Endothelial cell of umbilical vein (primary cell): ENCODE results near the gene RANBP17. TPM values are rescaled to one million over a fixed set of nuclear protein-coding genes. Genes with fewer than 3 reads are reported as not detected.

Experiments
- BruUV-seq: library from RNA; stranded (reverse); fragments of 400-500 nt; replicated peaks from 2 replicates; lab custom pipeline; 2021; lab: Mats Ljungman, UMichigan
- CTCF ChIA-PET: fragments of 300-600, 350-600 bp; sonication (Branson Sonifier 250); formaldehyde crosslinking; loops from one replicate; lab custom pipeline; 2021; ENCODE audit warnings: antibody characterized with exemption, inconsistent platforms; lab: Charles Lee
- POLR2A ChIA-PET: fragments of 300-600, 350-600 bp; sonication (Branson Sonifier 250); formaldehyde crosslinking; loops from one replicate; lab custom pipeline; 2021; ENCODE audit warnings: antibody characterized with exemption, inconsistent platforms; lab: Charles Lee
- DNase-seq: peaks from one replicate; pipeline ENCODE4 v3.0.0-alpha.2; 2011; ENCODE audit warnings: low read depth, low spot score
- FAIRE-seq: peaks from 2 replicates; lab custom pipeline; 2011; peaks lifted over from hg19 to GRCh38; lab: Jason Lieb, UNC
- H2AFZ ChIP-seq: 2 replicates; pipeline ENCODE4 v1.6.0; 2012; ENCODE audit warnings: low read depth, low read length, control low read depth, inconsistent platforms
- H3K27ac ChIP-seq: 2 replicates; pipeline ENCODE4 v1.5.1; 2011; ENCODE audit warnings: low read depth, mild to moderate bottlenecking, control low read depth, low read length, moderate library complexity; ENCODE audit not compliant: insufficient read depth
- H3K27me3 ChIP-seq, 2 experiments: 2 replicates each; pipeline versions ENCODE4 v1.6.0 to v1.6.1; 2011; ENCODE audit warnings: low read length in 2 of 2, mixed read lengths in 1 of 2; ENCODE audit not compliant: control insufficient read depth in 2 of 2, insufficient read depth in 2 of 2
- H3K36me3 ChIP-seq, 2 experiments: 2 replicates in 1 of 2; 3 replicates in 1 of 2; pipeline ENCODE4 v1.5.1; 2011; ENCODE audit warnings: low read length in 2 of 2, mild to moderate bottlenecking in 1 of 2, moderate library complexity in 1 of 2; ENCODE audit not compliant: control insufficient read depth in 2 of 2, insufficient read depth in 2 of 2; ENCODE audit errors: extremely low read depth in 1 of 2
- H3K4me1 ChIP-seq: 3 replicates; pipeline ENCODE4 v1.5.1; 2011; ENCODE audit warnings: mild to moderate bottlenecking, low read length; ENCODE audit not compliant: control insufficient read depth, insufficient read depth; ENCODE audit errors: extremely low read depth
- H3K4me2 ChIP-seq: 2 replicates; pipeline ENCODE4 v1.6.1; 2011; ENCODE audit warnings: low read length, control low read depth, mixed read lengths; ENCODE audit not compliant: insufficient read depth
- H3K4me3 ChIP-seq, 3 experiments: fragments of 200-600 bp in 1 of 3; sonication (generic), shearing (Covaris generic) in 1 of 3; replicated peaks in 1 of 3; 2 replicates each; pipeline ENCODE4 v1.5.1; 2011 to 2016; ENCODE audit warnings: control low read depth in 3 of 3, low read length in 3 of 3, mild to moderate bottlenecking in 2 of 3, inconsistent platforms in 1 of 3, low read depth in 1 of 3, moderate library complexity in 1 of 3; ENCODE audit not compliant: insufficient read depth in 1 of 3
- H3K79me2 ChIP-seq: 2 replicates; pipeline ENCODE4 v1.6.0; 2012; ENCODE audit warnings: low read length, inconsistent platforms; ENCODE audit not compliant: control insufficient read depth, insufficient read depth
- H3K9ac ChIP-seq: replicated peaks from 2 replicates; pipeline ENCODE3; 2011; ENCODE audit warnings: low read length, control low read depth; ENCODE audit not compliant: insufficient read depth; ENCODE audit errors: extremely low read depth
- H3K9me1 ChIP-seq: replicated peaks from 3 replicates; pipeline ENCODE4 v1.6.0; 2011; ENCODE audit warnings: mild to moderate bottlenecking, low read length; ENCODE audit not compliant: control insufficient read depth, insufficient read depth; ENCODE audit errors: extremely low read depth
- H3K9me3 ChIP-seq: replicated peaks from 2 replicates; pipeline ENCODE4 v1.5.1; 2012; ENCODE audit warnings: low read length, inconsistent platforms; ENCODE audit not compliant: control insufficient read depth, insufficient read depth
- H4K20me1 ChIP-seq: replicated peaks from 2 replicates; pipeline ENCODE3; 2011; ENCODE audit warnings: mild to moderate bottlenecking, low read length; ENCODE audit not compliant: control insufficient read depth, insufficient read depth; ENCODE audit errors: extremely low read depth
- CTCF ChIP-seq, 2 donors: IDR thresholded peaks; 1 replicate in 1 of 2; 2 replicates in 1 of 2; pipeline ENCODE4 v1.5.1; 2011; ENCODE audit warnings: low read length in 2 of 2, mild to moderate bottlenecking in 2 of 2, moderate library complexity in 2 of 2, control low read depth in 1 of 2, inconsistent platforms in 1 of 2, low read depth in 1 of 2; ENCODE audit not compliant: insufficient read depth in 1 of 2; ENCODE audit errors: extremely low read depth in 1 of 2
- EZH2 ChIP-seq: IDR thresholded peaks from 2 replicates; pipeline ENCODE4 v1.6.1; 2012; ENCODE audit warnings: borderline replicate concordance, low read depth, mild to moderate bottlenecking, moderate library complexity, low read length, inconsistent platforms; ENCODE audit not compliant: severe bottlenecking
- FOS ChIP-seq: IDR thresholded peaks from 2 replicates; pipeline ENCODE4 v1.6.1; 2011; ENCODE audit warnings: mild to moderate bottlenecking, low read length, moderate library complexity, borderline replicate concordance; ENCODE audit not compliant: insufficient read depth
- GATA2 ChIP-seq: IDR thresholded peaks from 2 replicates; pipeline ENCODE4 v1.7.0; 2011; ENCODE audit warnings: low read depth, mild to moderate bottlenecking, moderate library complexity, mixed read lengths, low read length; ENCODE audit not compliant: insufficient read length, insufficient read depth
- JUN ChIP-seq: IDR thresholded peaks from 2 replicates; pipeline ENCODE4 v1.6.1; 2011; ENCODE audit warnings: borderline replicate concordance, low read depth; ENCODE audit not compliant: insufficient read length, insufficient read depth
- MAX ChIP-seq: IDR thresholded peaks from 2 replicates; pipeline ENCODE4 v1.6.1; 2011; ENCODE audit not compliant: insufficient read depth, insufficient read length
- MYC ChIP-seq: IDR thresholded peaks from one replicate; pipeline ENCODE4 v1.6.1; 2011; ENCODE audit warnings: mild to moderate bottlenecking, low read depth, low read length
- POLR2A ChIP-seq: IDR thresholded peaks from 2 replicates; pipeline ENCODE4 v1.6.1; 2012; ENCODE audit warnings: low read depth, mild to moderate bottlenecking, control low read depth, low read length
- POLR2AphosphoS5 ChIP-seq: IDR thresholded peaks from 2 replicates; pipeline ENCODE4 v1.6.1; 2012; ENCODE audit warnings: low read depth, mild to moderate bottlenecking, control low read depth, low read length, moderate library complexity; ENCODE audit not compliant: insufficient read depth
- dilution Hi-C: fragments of 300-500 bp; cut with MboI; formaldehyde crosslinking; loops from one replicate; pipeline ENCODE4 v1.15.0; 2019; ENCODE audit warnings: low sequenced_read_pairs; ENCODE audit not compliant: extremely low pct_ligation_motif_present
- intact Hi-C: fragments of 100-400 bp; cut with micrococcal nuclease; formaldehyde crosslinking; loops from one replicate; pipeline ENCODE4 v1.10.0; 2022
- polyA plus RNA-seq, 4 experiments: library from polyadenylated mRNA; depleted of rRNA in 3 of 4; stranded (reverse) in 3 of 4; unstranded in 1 of 4; fragments of >200 nt; gene quantifications; 2 replicates each; pipeline versions ENCODE4 v1.2.1 to v1.2.3, GENCODE V29; 2011 to 2012; ENCODE audit warnings: missing spikeins in 1 of 4
- total RNA-seq: library from RNA; stranded (reverse); gene quantifications from 2 replicates; pipeline ENCODE4 v1.2.3, GENCODE V29; 2021

RANBP17 gene
- total and polyA plus RNA-seq, 2 donors (not counting 3 experiments of a cell fraction or from before 2014, with no cell fraction given) = 5.6 to 13.6 TPM

GRCh38 chr5:171249460-171249859, 387.6 kb downstream of the RANBP17 start:
- H3K79me2 ChIP-seq = no peaks in the 10 kb centered on the region
- H3K36me3 ChIP-seq = no peaks in the 10 kb centered on the region
- no peak overlapping the region for H3K27ac ChIP-seq
- H3K9me1 ChIP-seq = no peaks in the 10 kb centered on the region
- TF ChIP-seq GATA2 (no peak), MAX (no peak), JUN (no peak), POLR2A (no peak), CTCF (IDR thresholded peaks at IDR 0.05; ENCODE audit: extremely low read depth in 1 of 2, insufficient read depth in 1 of 2, low read depth in 1 of 2, low read length in 2 of 2) (no peak), FOS (no peak), MYC (no peak), EZH2 (no peak), POLR2AphosphoS5 (no peak)
- CTCF ChIA-PET = no interaction called here
- no peak overlapping the region for H2AFZ ChIP-seq
- H3K4me3 ChIP-seq = no peak overlapping the region
- no peak overlapping the region for H3K4me2 ChIP-seq
- H3K9me3 ChIP-seq = no peaks in the 10 kb centered on the region
- POLR2A ChIA-PET = no interaction called here
- H4K20me1 ChIP-seq = no peaks in the 10 kb centered on the region
- dilution Hi-C loops = no loop called here
- intact Hi-C loops = no loop called here
- FAIRE-seq (no peak), DNase-seq (no peak)
- H3K27me3 ChIP-seq = no peaks in the 10 kb centered on the region
- H3K9ac ChIP-seq = no peak overlapping the region
- H3K4me1 ChIP-seq = no peaks in the 10 kb centered on the region
- BruUV-seq = no TSS peak
